GM21529 (cell line): ENCODE data around the gene PTPRM.

Experiments used
- ATAC-seq: cut with Tn5 transposase; IDR thresholded peaks from one replicate; pipeline ENCODE4 v1.9.1; 2021; ENCODE audit not compliant: unreplicated experiment

Gene PTPRM

DNA sequence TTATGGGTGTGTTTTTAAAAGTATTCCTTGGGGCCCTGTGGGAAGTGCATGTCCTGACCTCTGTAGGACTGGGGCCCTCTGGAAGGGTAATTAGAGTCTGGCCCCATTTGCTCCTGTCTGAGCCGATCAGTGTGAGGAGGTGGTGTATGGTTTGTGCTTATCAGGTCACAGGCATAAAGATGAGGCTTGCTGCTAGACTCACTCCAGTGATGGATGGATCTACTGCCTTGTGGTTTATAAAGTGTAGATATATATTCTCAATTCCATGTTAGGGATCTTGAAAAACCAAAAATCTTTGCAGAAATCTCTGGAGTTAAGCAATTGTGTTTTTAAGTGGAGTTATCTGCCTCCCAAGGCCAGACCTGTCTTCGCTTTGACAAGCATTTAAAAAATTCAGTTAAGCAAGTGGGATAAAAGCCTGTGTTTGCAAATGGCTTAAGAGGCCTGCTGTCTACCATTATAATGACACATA lies 182.4 kb downstream of the PTPRM start:
- no peak for ATAC-seq

DNA sequence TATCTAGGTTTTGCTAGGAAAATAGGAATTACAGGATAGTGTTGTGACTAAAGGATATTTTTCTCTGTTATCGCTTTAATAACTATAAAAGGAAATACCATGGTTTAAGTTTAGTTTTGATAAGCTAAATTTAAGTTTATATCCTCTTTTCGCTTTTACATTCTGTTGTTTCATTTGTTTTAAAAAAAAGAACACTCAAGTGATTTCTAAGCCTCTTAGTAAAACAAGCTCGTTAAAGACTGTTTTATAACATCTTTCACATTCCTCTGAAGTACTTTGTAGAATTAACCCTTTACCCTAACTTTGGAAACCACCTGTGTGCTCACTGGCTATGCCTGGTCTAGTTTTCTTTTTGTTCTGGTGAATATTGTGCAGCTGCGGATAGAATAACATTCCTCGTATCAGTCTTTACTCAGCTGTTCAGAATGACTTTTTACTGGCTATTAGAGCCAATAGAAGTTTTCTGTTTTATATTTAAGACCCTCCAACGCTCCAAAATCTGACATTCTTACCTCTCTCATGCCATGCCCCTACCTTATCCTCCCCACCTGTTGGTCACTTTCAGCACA lies 183.1 kb downstream of the PTPRM start:
- ATAC-seq: no peak

GRCh38 chr18:7750966-7751365 lies 183.8 kb downstream of the PTPRM start:
- ATAC-seq: no peak

GRCh38 chr18:7754258-7754657 lies 187.1 kb downstream of the PTPRM start:
- no peak for ATAC-seq

DNA sequence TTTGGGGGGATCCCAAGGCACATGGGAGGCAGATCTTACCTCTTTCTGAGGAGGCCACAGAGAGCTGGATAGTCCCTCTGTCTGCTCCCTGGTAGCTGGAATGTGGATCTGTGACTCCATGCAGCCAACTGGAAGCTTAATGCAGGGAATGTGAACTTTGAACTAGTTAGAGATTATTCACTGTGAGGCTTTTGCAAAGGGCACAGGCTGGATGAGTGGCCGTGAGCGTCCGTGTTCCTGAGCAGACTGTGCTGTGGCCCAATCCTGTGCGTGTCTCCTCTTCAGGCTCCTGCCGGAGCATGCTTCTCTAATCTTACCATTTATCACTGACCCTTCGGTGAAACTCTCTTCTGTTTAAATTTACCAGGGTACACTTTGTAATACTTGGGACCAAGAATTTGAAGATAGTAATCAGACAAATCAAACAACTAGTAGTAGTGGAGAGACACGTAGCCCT lies 187.6 kb downstream of the PTPRM start:
- ATAC-seq: no peak

- ATAC-seq: no peak
These were observed 188.8 kb downstream of the PTPRM start for GRCh38 chr18:7755753-7756475.

- no peak for ATAC-seq
These were observed 190.1 kb downstream of the PTPRM start for GRCh38 chr18:7757175-7757574.

DNA sequence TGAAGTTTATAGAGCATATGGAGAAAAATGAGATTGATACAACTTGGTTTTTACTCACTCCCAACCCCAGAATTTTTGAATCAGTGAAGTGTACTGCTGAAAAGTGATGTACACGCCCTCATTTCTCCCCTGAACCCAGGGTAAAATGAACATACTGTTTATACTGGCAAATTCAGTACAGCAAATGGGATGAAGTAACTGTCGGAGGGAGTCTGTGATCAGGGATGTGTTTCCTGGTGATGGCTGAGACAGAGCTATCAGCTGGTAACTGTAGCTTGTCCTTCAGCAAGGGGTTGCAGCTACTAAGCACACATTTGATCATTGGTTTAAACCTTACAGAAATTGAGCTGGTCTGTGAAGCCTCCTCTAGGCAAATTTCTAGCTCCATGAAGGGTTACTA lies 191.6 kb downstream of the PTPRM start:
- ATAC-seq: no peak

DNA sequence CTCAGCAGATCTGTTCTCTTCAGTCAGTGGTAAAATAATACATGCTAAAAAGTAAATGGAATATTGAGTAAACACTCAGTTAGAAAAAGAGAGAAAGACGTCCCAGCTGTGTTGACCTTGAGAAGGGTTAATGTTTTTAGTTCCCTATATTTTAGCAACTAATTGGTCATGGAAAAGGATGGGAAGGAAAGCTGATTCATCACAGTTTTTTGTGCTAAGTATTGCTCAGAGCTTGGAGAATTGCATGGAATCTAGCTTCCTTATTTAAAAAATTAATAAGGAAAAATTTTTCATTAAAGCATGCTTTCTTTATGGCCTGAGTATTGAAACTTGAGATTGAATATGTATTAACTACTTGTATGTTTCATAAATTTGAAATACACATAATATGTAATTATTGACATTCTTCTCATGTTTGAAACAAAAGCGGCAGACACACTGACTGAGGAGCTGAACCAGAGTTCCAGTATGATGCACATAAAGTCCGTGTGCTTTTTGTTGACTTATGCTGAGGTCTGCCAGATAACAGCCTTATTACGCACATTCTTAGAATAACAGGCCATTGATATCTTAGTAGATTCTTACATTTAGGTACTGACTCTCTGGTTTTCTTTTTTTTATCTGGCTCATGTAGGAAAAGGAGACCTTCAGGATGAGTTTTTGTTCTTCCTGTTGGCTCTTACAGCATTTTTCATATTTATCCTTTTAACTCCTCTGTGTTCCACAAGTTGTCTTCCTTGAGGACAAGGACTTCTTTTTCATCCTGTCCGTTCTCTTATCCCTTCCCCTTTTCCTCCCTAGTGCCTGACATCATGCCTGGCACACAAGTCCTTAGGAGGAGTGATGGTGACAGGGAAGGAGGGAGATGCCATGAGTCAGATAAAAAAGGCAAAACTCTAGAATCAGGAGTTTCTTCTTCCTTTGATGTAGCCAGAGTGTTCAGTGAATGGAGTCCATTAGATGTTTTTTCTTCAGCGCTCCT lies 194.1 kb downstream of the PTPRM start:
- no peak for ATAC-seq

DNA sequence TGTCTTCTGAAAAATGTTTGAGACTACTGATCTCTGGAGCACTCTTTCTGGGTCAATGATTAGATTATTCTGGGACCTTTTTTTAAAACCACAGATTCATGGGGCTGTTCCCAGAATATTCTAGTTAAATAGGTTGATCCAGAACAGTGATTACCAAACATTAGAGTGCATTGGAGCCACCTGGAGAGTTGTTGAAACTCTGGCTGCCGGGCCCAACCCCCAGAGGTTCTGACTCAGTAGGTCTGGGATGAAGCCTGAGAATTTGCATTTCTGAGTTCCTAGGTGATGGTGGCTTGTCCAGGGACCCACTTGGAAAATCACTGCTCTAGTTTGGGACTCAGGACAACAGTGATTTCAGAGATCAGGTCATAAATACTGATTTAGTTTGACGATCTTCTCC lies 197.3 kb downstream of the PTPRM start:
- no peak for ATAC-seq

DNA sequence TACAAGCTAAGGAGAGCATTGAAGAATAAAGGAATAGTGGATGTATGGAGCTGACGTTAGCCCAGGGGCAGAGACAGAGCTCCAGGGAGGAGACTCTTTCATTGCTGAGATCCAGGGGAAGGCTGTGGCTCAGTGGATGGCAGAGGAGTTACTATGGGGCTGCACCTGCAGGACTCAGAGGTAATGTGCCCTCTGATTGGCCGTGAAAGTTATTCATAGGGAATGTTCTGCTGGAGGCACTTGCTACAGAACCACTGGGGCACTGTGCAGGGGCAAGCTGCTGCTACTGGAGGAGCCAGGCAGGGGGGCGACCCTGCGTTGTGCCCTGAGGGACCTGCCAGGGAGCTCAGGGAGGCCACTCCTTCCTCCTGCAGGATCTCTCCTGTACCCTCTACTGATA lies 199.2 kb downstream of the PTPRM start:
- ATAC-seq: no peak

DNA sequence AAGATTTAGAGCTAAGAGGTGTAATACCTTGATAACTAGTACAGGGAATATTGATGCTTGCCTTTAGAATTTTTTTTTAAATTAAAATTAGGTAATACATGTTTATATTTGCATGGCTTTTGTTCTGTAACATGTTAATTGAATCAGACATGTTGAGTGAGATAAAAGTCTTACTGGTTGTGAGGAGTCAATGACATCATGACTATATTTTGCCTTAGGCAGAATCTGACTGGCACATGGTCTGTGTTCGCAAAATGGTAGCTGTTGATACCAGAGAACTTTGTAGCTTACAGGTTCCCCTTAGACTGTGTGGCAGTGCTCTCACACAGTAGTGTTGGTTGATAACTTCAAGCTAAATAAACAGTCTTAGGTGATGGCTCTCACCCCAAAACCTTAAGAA lies 199.7 kb downstream of the PTPRM start:
- ATAC-seq: no peak

GRCh38 chr18:7770908-7771307 lies 203.8 kb downstream of the PTPRM start:
- no peak for ATAC-seq

GRCh38 chr18:7772510-7772888 lies 205.4 kb downstream of the PTPRM start:
- no peak for ATAC-seq

GRCh38 chr18:7772951-7773350 lies 205.8 kb downstream of the PTPRM start:
- no peak for ATAC-seq

DNA sequence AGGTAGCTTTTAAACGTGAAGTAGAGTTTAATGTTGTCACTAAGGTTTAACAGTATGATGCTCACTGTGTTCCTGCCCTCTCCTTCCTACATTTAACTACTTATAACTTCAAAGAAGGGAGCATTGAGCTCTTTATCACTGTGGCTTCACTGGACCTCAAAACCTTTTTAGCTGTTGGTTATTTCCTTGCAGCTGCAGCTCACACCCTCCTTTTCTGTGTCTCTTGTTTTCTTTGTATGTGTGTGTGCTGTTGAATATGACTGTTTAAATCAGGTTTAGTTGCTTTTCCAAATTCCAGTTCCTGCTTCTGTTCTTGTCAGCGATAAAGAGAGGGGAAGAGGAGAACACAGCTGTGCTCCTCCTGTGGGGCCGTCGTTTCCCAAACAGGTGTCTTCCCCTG lies 208.0 kb downstream of the PTPRM start:
- no peak for ATAC-seq

- no peak for ATAC-seq
These were observed 208.7 kb downstream of the PTPRM start for GRCh38 chr18:7775843-7776242.

DNA sequence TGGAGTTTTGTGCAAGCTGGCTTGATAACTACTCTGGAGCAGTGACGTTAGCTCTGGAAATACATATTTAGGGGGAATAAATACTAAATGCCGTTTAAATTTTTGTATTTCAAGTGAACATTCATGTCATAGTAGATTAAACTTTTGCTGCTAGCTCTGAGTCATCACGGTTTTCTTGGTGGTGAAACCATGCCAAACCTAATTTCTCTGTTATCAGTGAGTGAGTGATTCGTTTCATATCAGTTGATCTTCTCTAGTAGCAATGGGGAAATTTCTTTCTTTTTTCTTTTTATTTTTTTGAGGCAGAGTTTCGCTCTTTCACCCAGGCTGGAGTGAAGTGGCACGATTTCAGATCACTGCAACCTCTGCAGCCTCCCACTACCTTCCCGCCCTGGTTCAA lies 211.1 kb downstream of the PTPRM start:
- ATAC-seq: no peak

DNA sequence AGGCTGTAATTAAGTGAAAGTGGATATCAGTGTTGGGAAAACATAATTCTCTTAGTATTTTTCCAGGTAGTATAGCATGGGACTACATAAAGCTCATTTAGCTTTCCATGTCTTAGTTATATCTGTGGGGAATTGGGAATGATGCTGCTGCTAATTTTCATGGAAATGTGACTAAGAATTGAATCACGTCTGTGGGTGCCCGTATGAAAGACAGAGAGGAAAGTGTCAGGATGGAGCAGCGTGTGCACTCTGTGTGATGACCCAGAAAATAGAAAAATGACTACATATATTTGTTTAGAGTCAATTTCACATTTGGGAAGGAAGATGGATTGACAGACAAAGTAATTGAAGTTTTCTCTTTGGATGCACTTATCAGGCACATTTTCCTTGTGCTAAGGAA lies 212.1 kb downstream of the PTPRM start:
- no peak for ATAC-seq

DNA sequence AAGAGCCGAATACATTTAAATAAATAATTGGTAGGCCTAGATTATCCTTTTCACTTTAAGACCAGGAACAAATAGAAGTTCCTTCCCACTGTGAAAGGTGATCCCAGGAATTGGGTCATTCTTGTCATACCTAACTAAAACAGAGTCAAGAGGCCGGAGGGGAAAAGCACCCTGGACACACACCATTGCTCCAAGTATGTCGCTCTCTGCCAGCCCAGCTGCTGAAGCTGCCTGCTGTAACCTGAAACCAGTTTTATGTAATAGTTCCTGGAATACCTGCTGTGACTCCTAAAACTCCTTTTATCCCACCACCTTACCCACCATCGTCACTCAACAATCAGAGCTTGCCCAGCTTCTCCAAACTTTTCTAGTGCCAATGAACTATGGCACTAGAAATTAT lies 217.1 kb downstream of the PTPRM start:
- ATAC-seq: no peak

DNA sequence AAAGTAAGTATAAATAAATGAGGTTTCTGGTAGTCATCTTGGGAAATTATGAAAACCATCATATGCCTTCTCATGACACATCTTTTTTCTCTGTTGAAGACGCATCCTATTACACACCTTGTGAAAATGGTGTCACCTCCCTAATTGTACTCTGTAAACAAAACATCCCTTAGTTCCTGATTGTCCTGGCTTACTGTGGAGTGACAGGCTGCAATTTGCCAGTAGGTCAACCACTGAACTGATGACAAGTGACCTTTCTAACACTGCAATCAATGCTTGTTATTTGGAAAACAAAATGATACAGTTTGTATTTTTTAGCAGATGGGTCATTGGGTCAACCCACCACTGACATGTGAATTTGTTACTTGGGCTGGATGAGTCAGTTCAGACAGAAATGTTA lies 219.5 kb downstream of the PTPRM start:
- no peak for ATAC-seq

DNA sequence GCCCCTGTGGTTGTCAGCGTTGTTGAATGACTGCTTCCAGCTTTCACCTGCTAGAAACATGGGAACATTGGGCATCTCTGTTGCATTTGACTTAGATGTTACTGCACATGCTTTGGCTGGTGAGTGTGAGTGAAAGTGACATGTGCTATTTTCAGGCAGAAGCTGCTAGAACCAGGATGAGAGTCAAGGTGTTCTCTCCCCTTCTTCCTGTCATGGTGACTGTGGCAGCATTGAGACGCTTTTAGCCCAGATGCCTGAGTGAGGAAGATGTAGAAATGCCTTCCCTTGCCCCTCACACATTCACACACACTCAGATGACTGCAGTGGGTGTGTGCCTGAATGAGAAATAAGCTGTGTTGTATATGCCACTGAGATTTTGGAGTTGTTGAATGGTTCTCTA lies 220.2 kb downstream of the PTPRM start:
- no peak for ATAC-seq
